Liver (tissue), 9 donors: ENCODE results near the gene ZFC3H1. TPM values are rescaled to one million over a fixed set of nuclear protein-coding genes. Genes with fewer than 3 reads are reported as not detected.

Experiments
- DNase-seq: peaks from one replicate; pipeline ENCODE4 v3.0.0-alpha.2; 2017; ENCODE audit warnings: low spot score
- H3K27ac ChIP-seq, 2 donors: one replicate each; pipeline ENCODE4 v1.7.0; 2013; ENCODE audit warnings: inconsistent platforms in 2 of 2, low read length in 2 of 2, control low read depth in 1 of 2, low read depth in 1 of 2, mild to moderate bottlenecking in 1 of 2
- H3K27me3 ChIP-seq, 4 donors: one replicate each; pipeline versions ENCODE4 v1.6.1 to v1.7.0; 2013; ENCODE audit warnings: low read length in 3 of 4, inconsistent platforms in 1 of 4, mild to moderate bottlenecking in 1 of 4, moderate library complexity in 1 of 4; ENCODE audit not compliant: control insufficient read depth in 4 of 4, insufficient read depth in 4 of 4
- H3K36me3 ChIP-seq, 4 donors: one replicate each; pipeline versions ENCODE4 v1.6.1 to v1.7.0; 2013; ENCODE audit warnings: low read length in 3 of 4, mild to moderate bottlenecking in 3 of 4, low read depth in 1 of 4, moderate library complexity in 1 of 4; ENCODE audit not compliant: control insufficient read depth in 4 of 4, insufficient read depth in 3 of 4
- H3K4me1 ChIP-seq, 4 donors: one replicate each; pipeline versions ENCODE4 v1.6.1 to v1.7.0; 2013; ENCODE audit warnings: low read length in 3 of 4, mild to moderate bottlenecking in 3 of 4, moderate library complexity in 1 of 4; ENCODE audit not compliant: control insufficient read depth in 4 of 4, insufficient read depth in 4 of 4
- H3K4me3 ChIP-seq, 3 donors: one replicate each; pipeline versions ENCODE4 v1.6.1 to v1.7.0; 2013; ENCODE audit warnings: low read length in 3 of 3, control low read depth in 1 of 3, low read depth in 1 of 3, mild to moderate bottlenecking in 1 of 3
- H3K9ac ChIP-seq, 2 donors: one replicate each; pipeline ENCODE4 v1.7.0; 2013; ENCODE audit warnings: low read length in 2 of 2, mild to moderate bottlenecking in 2 of 2, moderate library complexity in 2 of 2, control low read depth in 1 of 2, low read depth in 1 of 2
- H3K9me3 ChIP-seq, 4 donors: one replicate each; pipeline versions ENCODE4 v1.6.1 to v1.7.0; 2013; ENCODE audit warnings: low read length in 3 of 4; ENCODE audit not compliant: control insufficient read depth in 4 of 4
- FOXA1 ChIP-seq: IDR thresholded peaks from 2 replicates; pipeline ENCODE4 v1.6.1; 2016; ENCODE audit warnings: antibody characterized with exemption
- FOXA2 ChIP-seq: IDR thresholded peaks from 2 replicates; pipeline ENCODE4 v1.6.1; 2016; ENCODE audit warnings: antibody characterized with exemption
- HNF4G ChIP-seq: IDR thresholded peaks from 2 replicates; pipeline ENCODE4 v1.6.1; 2016; ENCODE audit warnings: antibody characterized with exemption
- JUND ChIP-seq, 2 donors: IDR thresholded peaks; 2 replicates each; pipeline ENCODE4 v1.6.1; 2016; ENCODE audit warnings: antibody characterized with exemption in 2 of 2
- NR2F2 ChIP-seq: IDR thresholded peaks from 2 replicates; pipeline ENCODE4 v1.6.1; 2016; ENCODE audit warnings: antibody characterized with exemption
- RAD21 ChIP-seq, 2 donors: IDR thresholded peaks; 2 replicates each; pipeline ENCODE4 v1.6.1; 2016; ENCODE audit warnings: antibody characterized with exemption in 2 of 2, mild to moderate bottlenecking in 2 of 2
- RXRA ChIP-seq, 2 donors: IDR thresholded peaks; 2 replicates each; pipeline ENCODE4 v1.6.1; 2017 to 2018; ENCODE audit warnings: antibody characterized with exemption in 2 of 2, mild to moderate bottlenecking in 1 of 2
- YY1 ChIP-seq: IDR thresholded peaks from 2 replicates; pipeline ENCODE4 v1.6.1; 2016; ENCODE audit warnings: antibody characterized with exemption, mild to moderate bottlenecking
- WGBS: extraction: QIAGEN DNeasy Blood & Tissue Kit; methylation state at CpG from one replicate; pipeline ENCODE4 v1.1.7; 2013; 5-methylcytosine and 5-hydroxymethylcytosine counted together
- polyA plus RNA-seq, 2 donors: library from polyadenylated mRNA; stranded (reverse) in 1 of 2; unstranded in 1 of 2; fragments of 200-250 nt in 1 of 2; fragments of >200 nt in 1 of 2; fragmentation: Nextera tagmentation in 1 of 2; extraction: Ambion mirVana in 1 of 2; gene quantifications; one replicate each; pipeline versions ENCODE4 v1.2.1 to v1.2.3, GENCODE V29; 2013 to 2015
- total RNA-seq, 2 donors: library from RNA; depleted of rRNA; stranded (reverse); fragments of >200 nt; gene quantifications; one replicate each; pipeline ENCODE4 v1.2.3, GENCODE V29; 2014
- TF ChIP-seq, protein P1 (sequence below): IDR thresholded peaks from 2 replicates; pipeline ENCODE4 v1.6.1; 2016; ENCODE audit warnings: antibody characterized with exemption
- TF ChIP-seq, protein P2 (sequence below): IDR thresholded peaks from 2 replicates; pipeline ENCODE4 v1.6.1; 2016; ENCODE audit warnings: antibody characterized with exemption
- TF ChIP-seq, protein P3 (sequence below): IDR thresholded peaks from 2 replicates; pipeline ENCODE4 v1.6.1; 2016; ENCODE audit warnings: antibody characterized with exemption
- TF ChIP-seq, protein P4 (sequence below): IDR thresholded peaks from 2 replicates; pipeline ENCODE4 v1.6.1; 2016; ENCODE audit warnings: antibody characterized with exemption, mild to moderate bottlenecking
- donor health status: healthy.
- donor health status: healthy.
- donor health status: healthy.
- donor health status: healthy.
- donor health status: healthy.

Gene ZFC3H1
- total and polyA plus RNA-seq, 4 donors: 3.4 to 32.3 (median 8.6) TPM

DNA sequence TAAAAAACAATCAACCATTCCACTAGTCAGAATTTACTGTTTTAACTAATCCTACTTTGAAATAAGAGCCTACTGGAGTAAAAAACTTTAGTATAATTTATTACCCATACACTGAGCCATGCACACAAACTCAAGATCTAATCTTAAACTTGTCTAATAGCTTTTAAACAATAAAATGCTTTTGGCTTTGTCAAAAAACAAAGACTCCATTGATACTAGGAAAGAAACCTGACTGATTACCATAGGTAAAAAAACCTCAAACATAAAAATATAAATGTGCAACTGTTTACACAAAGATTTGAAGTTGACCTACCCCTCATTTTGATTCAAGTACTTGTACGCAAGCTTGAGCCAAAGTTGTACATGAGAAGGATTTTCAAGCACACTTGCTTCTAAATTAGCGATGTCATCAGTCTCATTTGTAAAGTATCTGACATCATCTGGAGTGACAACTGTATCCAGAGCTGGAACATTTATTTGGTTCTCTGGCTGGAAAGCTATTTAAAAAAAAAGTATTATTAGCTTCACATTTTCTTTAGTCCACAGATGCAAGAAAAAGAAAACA, 36.1 kb downstream of the ZFC3H1 start (continued):
- TF ChIP-seq, protein P1, sequence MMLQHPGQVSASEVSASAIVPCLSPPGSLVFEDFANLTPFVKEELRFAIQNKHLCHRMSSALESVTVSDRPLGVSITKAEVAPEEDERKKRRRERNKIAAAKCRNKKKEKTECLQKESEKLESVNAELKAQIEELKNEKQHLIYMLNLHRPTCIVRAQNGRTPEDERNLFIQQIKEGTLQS: no peak
- TF ChIP-seq RAD21 (IDR thresholded peaks at IDR 0.05): no peak

DNA sequence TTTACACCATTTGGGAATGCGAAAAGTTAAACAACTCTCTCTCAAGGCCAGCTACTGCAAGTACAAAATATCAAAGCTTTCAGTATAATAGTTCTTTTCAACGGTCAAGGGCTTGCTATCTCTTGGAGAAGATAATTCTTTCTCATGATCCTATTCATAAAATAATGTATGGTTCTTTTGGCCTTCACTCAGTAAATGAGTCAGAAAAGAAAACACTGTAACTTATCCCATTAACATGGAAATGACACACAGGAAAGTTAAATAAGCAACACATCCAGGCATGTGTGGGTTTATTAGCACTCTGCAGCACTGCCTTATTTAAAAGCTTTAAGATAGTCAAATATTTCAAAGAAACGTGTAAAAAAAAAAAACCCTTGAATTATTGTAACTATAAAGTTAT, 36.9 kb downstream of the ZFC3H1 start:
- Histone ChIP-seq H3K36me3 (peaks cover 12 to 88% (median 66%) of the 10 kb centered on the region in 4 donors), H3K9me3 (no peaks in the 10 kb centered on the region), H3K27ac (no peak overlapping the region), H3K27me3 (no peaks in the 10 kb centered on the region), H3K9ac (no peak overlapping the region), H3K4me3 (no peak overlapping the region), H3K4me1 (no peaks in the 10 kb centered on the region)
- DNase-seq: no peak
- 78% methylated on average over 3 of the region's 3 CpGs for WGBS
- TF ChIP-seq FOXA1: no peak
- TF ChIP-seq, protein P2, sequence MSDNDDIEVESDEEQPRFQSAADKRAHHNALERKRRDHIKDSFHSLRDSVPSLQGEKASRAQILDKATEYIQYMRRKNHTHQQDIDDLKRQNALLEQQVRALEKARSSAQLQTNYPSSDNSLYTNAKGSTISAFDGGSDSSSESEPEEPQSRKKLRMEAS: no peak

DNA sequence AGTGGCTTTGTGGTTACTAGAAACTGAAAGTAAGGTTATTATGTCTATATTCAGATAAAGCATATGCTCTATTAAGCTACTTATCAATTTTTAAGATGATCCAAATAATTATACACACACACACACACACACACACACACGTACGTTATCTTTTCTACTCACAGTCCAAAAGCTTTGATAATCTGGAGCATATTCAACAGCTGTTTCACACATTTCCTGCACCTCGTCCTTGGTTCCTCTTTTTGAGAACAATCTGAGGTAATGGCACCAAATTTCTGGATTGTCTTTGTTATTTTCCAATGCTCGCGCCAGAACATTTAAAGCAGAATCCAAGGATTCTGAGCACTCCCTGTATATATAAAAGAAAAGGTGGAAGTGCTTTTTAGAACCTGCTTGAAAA, 37.5 kb downstream of the ZFC3H1 start:
- DNase-seq: no peak
- H3K9ac ChIP-seq: no peak overlapping the region
- H3K4me3 ChIP-seq: no peak overlapping the region
- H3K36me3 ChIP-seq: peaks cover 12 to 87% (median 65%) of the 10 kb centered on the region in 4 donors
- H3K4me1 ChIP-seq: no peaks in the 10 kb centered on the region
- H3K27ac ChIP-seq: no peak overlapping the region
- H3K27me3 ChIP-seq: no peaks in the 10 kb centered on the region
- whole genome bisulfite sequencing: 70% methylated on average over 5 of the region's 5 CpGs
- no peak for TF ChIP-seq HNF4G
- TF ChIP-seq RXRA (IDR thresholded peaks at IDR 0.05): no peak
- TF ChIP-seq YY1: no peak
- TF ChIP-seq FOXA1: no peak
- TF ChIP-seq, protein P3, sequence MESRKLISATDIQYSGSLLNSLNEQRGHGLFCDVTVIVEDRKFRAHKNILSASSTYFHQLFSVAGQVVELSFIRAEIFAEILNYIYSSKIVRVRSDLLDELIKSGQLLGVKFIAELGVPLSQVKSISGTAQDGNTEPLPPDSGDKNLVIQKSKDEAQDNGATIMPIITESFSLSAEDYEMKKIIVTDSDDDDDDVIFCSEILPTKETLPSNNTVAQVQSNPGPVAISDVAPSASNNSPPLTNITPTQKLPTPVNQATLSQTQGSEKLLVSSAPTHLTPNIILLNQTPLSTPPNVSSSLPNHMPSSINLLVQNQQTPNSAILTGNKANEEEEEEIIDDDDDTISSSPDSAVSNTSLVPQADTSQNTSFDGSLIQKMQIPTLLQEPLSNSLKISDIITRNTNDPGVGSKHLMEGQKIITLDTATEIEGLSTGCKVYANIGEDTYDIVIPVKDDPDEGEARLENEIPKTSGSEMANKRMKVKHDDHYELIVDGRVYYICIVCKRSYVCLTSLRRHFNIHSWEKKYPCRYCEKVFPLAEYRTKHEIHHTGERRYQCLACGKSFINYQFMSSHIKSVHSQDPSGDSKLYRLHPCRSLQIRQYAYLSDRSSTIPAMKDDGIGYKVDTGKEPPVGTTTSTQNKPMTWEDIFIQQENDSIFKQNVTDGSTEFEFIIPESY: no peak
- TF ChIP-seq, protein P1: no peak
- TF ChIP-seq NR2F2: no peak
- no peak for TF ChIP-seq FOXA2
- no peak for TF ChIP-seq RAD21 (IDR thresholded peaks at IDR 0.05)
- TF ChIP-seq, protein P4, sequence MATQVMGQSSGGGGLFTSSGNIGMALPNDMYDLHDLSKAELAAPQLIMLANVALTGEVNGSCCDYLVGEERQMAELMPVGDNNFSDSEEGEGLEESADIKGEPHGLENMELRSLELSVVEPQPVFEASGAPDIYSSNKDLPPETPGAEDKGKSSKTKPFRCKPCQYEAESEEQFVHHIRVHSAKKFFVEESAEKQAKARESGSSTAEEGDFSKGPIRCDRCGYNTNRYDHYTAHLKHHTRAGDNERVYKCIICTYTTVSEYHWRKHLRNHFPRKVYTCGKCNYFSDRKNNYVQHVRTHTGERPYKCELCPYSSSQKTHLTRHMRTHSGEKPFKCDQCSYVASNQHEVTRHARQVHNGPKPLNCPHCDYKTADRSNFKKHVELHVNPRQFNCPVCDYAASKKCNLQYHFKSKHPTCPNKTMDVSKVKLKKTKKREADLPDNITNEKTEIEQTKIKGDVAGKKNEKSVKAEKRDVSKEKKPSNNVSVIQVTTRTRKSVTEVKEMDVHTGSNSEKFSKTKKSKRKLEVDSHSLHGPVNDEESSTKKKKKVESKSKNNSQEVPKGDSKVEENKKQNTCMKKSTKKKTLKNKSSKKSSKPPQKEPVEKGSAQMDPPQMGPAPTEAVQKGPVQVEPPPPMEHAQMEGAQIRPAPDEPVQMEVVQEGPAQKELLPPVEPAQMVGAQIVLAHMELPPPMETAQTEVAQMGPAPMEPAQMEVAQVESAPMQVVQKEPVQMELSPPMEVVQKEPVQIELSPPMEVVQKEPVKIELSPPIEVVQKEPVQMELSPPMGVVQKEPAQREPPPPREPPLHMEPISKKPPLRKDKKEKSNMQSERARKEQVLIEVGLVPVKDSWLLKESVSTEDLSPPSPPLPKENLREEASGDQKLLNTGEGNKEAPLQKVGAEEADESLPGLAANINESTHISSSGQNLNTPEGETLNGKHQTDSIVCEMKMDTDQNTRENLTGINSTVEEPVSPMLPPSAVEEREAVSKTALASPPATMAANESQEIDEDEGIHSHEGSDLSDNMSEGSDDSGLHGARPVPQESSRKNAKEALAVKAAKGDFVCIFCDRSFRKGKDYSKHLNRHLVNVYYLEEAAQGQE: no peak
- no peak for TF ChIP-seq JUND (IDR thresholded peaks at IDR 0.05)
- no peaks in the 10 kb centered on the region for H3K9me3 ChIP-seq
